ENCODE data around the gene OR1D5. TPM values are rescaled to one million over a fixed set of nuclear protein-coding genes. Genes with fewer than 3 reads are reported as not detected.

Gene OR1D5
- total RNA-seq, 1 experiment from 2014 or later: not detected

DNA sequence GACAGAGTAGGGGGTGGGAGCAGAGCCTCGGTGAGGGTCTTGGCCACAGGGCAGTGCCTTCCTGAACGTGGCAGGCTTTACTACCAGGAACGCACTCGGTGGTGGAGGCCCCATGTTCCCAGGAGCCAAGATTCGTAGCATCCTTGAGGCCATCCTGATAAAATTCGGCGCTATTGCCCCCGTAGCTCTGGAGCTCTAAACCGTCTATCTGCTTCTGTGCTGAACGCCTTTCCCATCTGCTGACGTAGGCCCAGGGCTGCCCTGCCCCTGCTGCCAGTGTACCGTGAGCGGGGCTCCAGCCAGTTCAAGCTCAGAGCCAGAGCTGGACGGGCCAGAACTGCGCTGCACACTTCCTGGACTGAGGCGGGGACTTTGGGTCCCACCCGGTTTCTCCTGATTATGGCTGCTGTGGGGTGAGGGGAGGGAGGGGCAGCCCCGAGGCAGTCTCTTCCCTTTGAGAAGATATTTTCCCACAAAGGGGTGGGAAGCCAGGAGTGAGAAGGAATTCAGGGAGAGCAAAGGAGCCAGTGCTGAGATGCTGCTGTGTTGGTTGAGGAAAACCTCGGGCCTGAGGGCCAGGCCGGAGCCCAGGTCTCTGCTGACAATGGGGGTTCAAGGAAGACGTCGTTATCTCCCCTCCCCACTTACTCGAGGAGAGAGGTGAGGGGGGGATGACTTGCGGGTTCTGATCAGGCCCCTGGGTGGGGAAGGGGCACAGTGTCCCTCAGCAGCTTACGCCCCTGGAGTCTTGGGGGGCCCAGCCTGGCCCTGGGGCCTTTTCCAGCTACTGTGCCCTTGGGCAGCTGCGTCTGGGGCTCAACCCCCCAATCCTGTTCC lies 29.4 kb downstream of the OR1D5 start:
- Histone ChIP-seq H2BK15ac (ENCODE audit: low read depth, low read length) (no peak overlapping the region), H3K27ac (ENCODE audit: insufficient read length, low read depth, low read length) (no peak overlapping the region), H3K79me1 (ENCODE audit: insufficient read depth, low read depth, low read length, poor library complexity, severe bottlenecking) (no peaks in the 10 kb centered on the region), H3T11ph (ENCODE audit: low read length) (no peak overlapping the region), H2BK20ac (ENCODE audit: low read depth, low read length, poor library complexity, severe bottlenecking) (no peak overlapping the region), H2AFZ (ENCODE audit: low read length) (no peak overlapping the region), H3K56ac (ENCODE audit: insufficient read length, low read depth, low read length) (no peak overlapping the region), H2BK120ac (ENCODE audit: low read depth, low read length, poor library complexity, severe bottlenecking) (no peak overlapping the region), H3K4ac (ENCODE audit: low read depth, low read length) (no peak overlapping the region), H3K27me3 (ENCODE audit: insufficient read depth, low read length) (no peaks in the 10 kb centered on the region), H3K79me2 (ENCODE audit: insufficient read depth, low read length) (no peaks in the 10 kb centered on the region), H4K91ac (ENCODE audit: insufficient read length, low read depth, low read length) (no peak overlapping the region), H3K9me3 (ENCODE audit: control insufficient read depth, low read depth, low read length) (no peaks in the 10 kb centered on the region), H4K20me1 (ENCODE audit: control insufficient read depth, insufficient read depth, insufficient read length) (no peaks in the 10 kb centered on the region), H4K8ac (replicated peaks; ENCODE audit: insufficient read length, low read depth, low read length) (no peak overlapping the region), H2BK12ac (ENCODE audit: insufficient read length, low read depth, low read length) (no peak overlapping the region), H3K14ac (ENCODE audit: insufficient read depth, low read length) (no peak overlapping the region), H3K23ac (ENCODE audit: insufficient read length, low read depth, low read length) (no peak overlapping the region), H3K4me1 (ENCODE audit: insufficient read depth, low read length) (no peaks in the 10 kb centered on the region), H3K9ac (ENCODE audit: extremely low read depth, insufficient read length, low read length) (no peak overlapping the region), H2BK5ac (ENCODE audit: insufficient read length, low read length) (no peak overlapping the region), H3K23me2 (ENCODE audit: insufficient read length, low read depth, low read length, poor library complexity, severe bottlenecking) (no peaks in the 10 kb centered on the region), H2AK5ac (ENCODE audit: insufficient read length, low read length) (no peak overlapping the region), H4K5ac (ENCODE audit: insufficient read length, low read depth, low read length) (no peak overlapping the region), H3K18ac (ENCODE audit: insufficient read length, low read depth, low read length) (no peak overlapping the region), H3K4me2 (ENCODE audit: insufficient read depth, insufficient read length, low read length) (no peak overlapping the region)
- no peaks in the 10 kb centered on the region for H3K4me1 Mint-ChIP-seq
- peak overlapping the region in 1 of 3 experiments; percentile 52; a peak in 2 of 7 replicates for H3K27ac Mint-ChIP-seq
- no peaks in the 10 kb centered on the region for H3K27me3 Mint-ChIP-seq (ENCODE audit: low read depth)
- WGBS (ENCODE audit: extremely low coverage, insufficient read length, low lambda C conversion rate): no CpG with 5 or more reads among the region's 26 CpGs
- peaks cover 4 to 20% (median 10%) of the 10 kb centered on the region in 3 experiments; a peak in 6 of 7 replicates for H3K36me3 Mint-ChIP-seq (ENCODE audit: insufficient read depth in 1 of 3, low read depth in 3 of 3)
- H3K4me3 Mint-ChIP-seq: no peak overlapping the region
- no peaks in the 10 kb centered on the region for H3K9me3 Mint-ChIP-seq
- TF ChIP-seq, protein P1, sequence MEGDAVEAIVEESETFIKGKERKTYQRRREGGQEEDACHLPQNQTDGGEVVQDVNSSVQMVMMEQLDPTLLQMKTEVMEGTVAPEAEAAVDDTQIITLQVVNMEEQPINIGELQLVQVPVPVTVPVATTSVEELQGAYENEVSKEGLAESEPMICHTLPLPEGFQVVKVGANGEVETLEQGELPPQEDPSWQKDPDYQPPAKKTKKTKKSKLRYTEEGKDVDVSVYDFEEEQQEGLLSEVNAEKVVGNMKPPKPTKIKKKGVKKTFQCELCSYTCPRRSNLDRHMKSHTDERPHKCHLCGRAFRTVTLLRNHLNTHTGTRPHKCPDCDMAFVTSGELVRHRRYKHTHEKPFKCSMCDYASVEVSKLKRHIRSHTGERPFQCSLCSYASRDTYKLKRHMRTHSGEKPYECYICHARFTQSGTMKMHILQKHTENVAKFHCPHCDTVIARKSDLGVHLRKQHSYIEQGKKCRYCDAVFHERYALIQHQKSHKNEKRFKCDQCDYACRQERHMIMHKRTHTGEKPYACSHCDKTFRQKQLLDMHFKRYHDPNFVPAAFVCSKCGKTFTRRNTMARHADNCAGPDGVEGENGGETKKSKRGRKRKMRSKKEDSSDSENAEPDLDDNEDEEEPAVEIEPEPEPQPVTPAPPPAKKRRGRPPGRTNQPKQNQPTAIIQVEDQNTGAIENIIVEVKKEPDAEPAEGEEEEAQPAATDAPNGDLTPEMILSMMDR (conservative IDR thresholded peaks at IDR 0.05): no peak
- no peak for DNase-seq

Measured in H9 (cell line).